EH (cell line): ENCODE measurements around the gene ID4.
A peak's percentile ranks its signal among the peaks of the same experiment; 100 is the strongest.
"Not testable (repeated sequence)": the region's sequence is repeated elsewhere in the genome, so short reads cannot be mapped to it uniquely, and the experiment has no call there.

Experiments
- DNase-seq: peaks from one replicate; pipeline ENCODE4 v3.0.0-alpha.2; 2015; ENCODE audit warnings: low read depth

The ID4 gene

DNA sequence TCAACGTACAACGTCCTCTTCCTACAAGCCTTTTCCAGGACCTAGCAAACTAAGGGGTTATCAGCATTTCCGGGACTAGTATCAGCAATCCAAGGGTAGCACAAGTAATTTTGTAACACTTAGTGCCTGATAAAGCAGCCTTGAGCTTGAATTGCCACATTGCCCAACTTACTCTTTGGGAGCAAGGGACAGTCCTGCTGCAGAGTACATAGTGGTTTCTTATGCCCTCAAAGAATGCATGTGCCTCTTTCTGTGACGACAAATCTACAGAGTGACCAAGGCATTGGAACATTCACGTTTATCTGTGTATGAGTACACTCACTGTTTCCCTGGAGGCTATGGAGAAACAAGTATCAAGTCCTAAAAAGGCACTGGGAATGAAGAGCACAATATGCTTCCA lies 3.2 kb upstream of the ID4 start:
- peak; percentile 8 for DNase-seq

GRCh38 chr6:19834858-19835257 lies 2.3 kb upstream of the ID4 start:
- DNase-seq: no peak

GRCh38 chr6:19835605-19836004 lies 1.6 kb upstream of the ID4 start:
- DNase-seq: no peak

DNA sequence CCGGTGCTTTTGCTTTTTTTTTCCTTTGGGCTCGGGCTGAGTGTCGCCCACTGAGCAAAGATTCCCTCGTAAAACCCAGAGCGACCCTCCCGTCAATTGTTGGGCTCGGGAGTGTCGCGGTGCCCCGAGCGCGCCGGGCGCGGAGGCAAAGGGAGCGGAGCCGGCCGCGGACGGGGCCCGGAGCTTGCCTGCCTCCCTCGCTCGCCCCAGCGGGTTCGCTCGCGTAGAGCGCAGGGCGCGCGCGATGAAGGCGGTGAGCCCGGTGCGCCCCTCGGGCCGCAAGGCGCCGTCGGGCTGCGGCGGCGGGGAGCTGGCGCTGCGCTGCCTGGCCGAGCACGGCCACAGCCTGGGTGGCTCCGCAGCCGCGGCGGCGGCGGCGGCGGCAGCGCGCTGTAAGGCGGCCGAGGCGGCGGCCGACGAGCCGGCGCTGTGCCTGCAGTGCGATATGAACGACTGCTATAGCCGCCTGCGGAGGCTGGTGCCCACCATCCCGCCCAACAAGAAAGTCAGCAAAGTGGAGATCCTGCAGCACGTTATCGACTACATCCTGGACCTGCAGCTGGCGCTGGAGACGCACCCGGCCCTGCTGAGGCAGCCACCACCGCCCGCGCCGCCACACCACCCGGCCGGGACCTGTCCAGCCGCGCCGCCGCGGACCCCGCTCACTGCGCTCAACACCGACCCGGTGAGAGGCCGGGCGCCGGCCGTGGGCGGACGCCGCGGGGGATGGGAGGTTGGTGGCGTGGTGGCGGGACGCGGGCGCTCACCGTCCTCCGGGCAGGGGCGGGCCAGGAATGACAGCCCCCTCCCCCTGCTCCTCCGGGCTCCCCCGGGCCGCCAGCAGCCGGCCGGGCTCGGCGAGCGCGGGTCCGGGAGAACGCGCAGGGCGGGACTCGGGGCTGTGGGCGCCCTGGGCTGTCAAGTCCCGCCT lies 606 bp downstream of the ID4 start:
- peak; percentile 57 for DNase-seq

DNA sequence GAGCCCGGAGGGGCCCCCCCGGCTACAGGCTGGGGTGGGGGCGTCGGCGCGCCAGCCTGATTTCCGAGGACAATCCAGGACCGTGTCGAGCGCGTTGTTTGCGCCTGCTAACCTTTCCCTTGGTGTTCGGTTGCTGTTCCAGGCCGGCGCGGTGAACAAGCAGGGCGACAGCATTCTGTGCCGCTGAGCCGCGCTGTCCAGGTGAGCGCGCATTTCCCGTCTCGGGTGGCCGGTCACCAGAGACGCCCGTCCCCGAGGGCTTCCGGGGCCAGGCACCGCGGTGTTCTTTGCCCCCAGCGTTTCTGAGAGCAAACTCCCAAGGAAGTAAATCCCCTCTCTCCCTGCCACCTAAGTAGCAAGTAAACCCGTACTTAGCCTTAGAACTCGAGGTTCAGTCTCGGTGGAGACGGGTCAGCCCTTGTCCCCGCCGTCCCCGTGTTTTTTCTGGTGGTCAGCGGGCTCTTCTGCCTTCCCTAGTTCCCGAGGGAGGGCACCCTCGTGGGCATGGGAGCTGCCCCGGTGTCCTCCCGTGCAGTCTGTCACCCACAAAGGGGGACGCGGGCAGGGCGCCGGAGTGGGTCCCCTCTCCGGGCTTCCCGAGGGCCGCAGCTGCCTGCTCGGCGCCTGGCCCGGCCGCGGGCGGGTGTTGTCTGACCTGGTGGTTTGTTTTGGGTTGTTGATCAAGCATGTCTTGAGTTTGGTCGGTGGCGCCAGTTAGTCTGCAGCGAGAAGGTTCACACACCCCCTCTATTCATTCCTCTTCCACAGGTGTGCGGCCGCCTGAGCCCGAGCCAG lies 1.5 kb downstream of the ID4 start:
- peak; percentile 27 for DNase-seq

DNA sequence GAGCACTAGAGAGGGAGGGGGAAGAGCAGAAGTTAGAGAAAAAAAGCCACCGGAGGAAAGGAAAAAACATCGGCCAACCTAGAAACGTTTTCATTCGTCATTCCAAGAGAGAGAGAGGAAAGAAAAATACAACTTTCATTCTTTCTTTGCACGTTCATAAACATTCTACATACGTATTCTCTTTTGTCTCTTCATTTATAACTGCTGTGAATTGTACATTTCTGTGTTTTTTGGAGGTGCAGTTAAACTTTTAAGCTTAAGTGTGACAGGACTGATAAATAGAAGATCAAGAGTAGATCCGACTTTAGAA lies 2.0 kb downstream of the ID4 start:
- peak; percentile 21 for DNase-seq

GRCh38 chr6:19839788-19840187 lies 2.6 kb downstream of the ID4 start:
- no peak for DNase-seq

GRCh38 chr6:19841181-19841580 lies 4.0 kb downstream of the ID4 start:
- DNase-seq: peak; percentile 28

- DNase-seq: no peak
Measured at GRCh38 chr6:19842030-19842615, 5.0 kb downstream of the ID4 start.

DNA sequence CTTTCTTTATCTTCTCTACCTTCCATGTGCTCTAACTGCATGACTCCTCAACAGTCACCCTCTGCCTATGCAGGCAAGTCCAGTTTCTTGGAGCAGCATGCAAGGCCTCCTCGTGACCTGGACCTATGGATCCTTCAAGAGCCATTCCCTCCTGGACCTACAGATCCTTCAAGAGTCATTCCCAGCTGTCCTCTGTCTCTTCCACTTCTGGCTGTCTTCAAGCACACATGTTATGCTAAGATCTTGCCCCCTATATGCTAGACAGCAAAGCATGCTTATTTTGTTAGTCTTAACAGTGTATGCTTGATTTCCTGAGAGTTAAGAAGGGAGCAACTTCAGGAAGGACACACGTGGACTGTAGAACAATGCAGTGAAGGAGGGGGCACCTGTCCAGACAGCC lies 7.5 kb downstream of the ID4 start:
- no peak for DNase-seq

DNA sequence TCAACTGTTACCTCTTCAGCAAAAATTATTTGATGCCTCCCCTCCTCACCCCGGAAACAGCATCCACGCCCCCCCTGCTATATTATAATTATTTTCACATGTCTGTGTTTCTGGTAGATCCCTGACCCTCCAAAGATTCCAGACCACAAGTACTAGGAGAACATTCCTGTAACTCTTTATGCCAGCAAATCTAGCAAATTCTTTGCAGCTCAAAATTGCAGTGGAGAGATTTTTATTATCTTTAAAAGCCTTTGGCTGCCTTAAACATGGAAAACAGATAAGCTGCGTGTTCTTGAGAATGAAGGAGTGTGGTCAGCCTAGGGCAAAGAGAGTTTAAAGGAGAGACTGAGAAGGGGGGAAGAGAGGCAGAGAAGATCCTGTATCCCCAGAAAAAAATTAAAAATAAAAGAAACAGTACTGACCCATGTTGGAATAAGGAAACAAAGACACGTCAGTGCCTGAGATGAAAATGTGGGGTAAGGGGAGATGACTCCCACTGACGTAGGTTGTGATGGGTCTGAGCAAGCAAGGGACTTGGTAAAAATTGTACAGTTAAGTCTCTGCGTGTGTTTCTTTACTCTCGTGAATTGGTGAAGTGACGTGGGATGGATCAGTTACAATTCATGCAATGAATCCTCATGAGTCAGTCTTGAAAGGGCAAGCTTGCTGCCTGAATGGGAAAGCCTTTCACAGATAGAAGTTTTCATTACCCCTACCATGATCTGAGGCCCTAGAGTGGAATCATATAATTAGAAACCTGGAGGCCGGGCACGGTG lies 8.3 kb downstream of the ID4 start:
- DNase-seq: peak; percentile 44

GRCh38 chr6:19848465-19849029 lies 11.4 kb downstream of the ID4 start:
- peak; percentile 8 for DNase-seq

DNA sequence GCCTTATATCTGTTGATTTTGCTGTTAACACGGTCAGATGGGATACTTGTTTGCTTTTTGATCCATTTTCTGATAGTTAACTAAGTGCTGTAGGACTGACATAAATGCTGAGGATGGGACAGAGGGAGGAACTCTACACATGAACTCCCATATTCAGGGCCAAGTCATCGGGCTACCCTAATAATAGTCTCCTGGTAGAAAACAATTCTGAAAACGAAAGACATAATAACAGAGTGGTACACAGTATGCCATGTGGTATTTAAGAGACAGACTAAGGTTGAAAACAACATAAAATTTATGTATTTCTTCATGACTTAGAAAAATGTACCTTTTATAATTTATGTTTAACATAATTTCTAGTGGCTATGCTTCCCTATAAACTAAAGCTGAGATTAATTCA lies 12.0 kb downstream of the ID4 start:
- no peak for DNase-seq

- DNase-seq: no peak
Measured at GRCh38 chr6:19849755-19850154, 12.6 kb downstream of the ID4 start.

DNA sequence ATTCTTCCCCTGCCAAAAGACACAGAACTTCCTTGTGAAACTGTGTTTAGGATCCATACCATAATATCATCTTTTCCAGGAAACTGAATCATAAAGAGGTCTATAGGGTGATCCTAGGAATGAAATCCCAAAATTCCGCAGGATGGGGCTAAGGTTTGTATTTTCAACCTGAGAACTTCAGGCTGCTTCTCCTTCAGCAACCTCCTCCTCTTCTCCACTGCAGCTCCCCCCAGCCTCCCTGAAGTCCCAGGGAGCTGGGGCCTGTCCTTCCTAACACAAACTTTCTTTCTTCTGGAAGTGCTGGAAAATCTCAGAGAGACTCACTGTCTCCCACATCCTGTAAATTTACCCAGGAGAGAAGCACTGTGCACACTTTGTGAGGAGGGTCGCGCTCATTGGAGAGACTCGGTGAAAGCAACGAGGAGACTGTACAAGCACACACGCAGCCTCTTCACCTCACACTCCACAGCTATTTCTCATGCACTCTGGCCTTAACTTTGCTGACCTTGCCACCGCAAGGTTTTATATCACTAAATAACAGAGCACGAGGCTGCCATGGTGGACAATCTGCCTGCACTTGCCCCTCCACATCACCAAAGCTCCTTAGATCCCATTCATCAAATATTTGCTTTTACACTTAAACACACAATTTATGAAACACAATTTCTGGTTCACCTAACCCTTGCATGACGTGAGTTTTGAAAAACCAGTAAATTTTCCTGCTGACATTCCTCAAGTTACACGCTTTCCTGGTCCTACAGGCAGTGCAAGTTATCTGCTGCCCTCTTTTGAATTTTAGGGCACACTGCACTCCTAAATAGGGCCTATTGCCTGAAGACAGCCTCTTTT lies 14.3 kb downstream of the ID4 start:
- DNase-seq: peak; percentile 82

GRCh38 chr6:19852090-19852457 lies 14.9 kb downstream of the ID4 start:
- DNase-seq: no peak

GRCh38 chr6:19852927-19853326 lies 15.8 kb downstream of the ID4 start:
- DNase-seq: no peak

DNA sequence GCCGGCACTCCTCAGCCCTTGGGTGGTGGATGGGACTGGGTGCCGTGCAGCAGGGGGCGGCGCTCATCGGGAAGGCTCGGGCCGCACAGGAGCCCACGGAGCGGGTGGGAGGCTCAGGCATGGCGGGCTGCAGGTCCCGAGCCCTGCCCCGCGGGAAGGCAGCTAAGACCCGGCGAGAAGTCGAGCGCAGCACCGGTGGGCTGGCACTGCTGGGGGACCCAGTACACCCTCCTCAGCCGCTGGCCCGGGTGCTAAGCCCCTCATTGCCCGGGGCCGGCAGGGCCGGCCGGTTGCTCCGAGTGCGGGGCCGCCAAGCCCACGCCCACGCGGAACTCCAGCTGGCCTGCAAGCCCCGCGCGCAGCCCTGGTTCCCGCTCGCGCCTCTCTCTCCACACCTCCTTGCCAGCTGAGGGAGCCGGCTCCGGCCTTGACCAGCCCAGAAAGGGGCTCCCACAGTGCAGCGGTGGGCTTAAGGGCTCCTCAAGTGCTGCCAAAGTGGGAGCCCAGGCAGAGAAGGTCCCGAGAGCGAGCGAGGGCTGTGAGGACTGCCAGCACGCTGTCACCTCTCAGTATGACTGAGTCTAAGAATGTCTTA lies 17.3 kb downstream of the ID4 start:
- not testable (repeated sequence) for DNase-seq

GRCh38 chr6:19855536-19855935 lies 18.4 kb downstream of the ID4 start:
- DNase-seq: no peak

- no peak for DNase-seq
Measured at GRCh38 chr6:19857139-19857538, 20.0 kb downstream of the ID4 start.

- DNase-seq: no peak
Measured at GRCh38 chr6:19857703-19858102, 20.5 kb downstream of the ID4 start.
